ENCODE data around the gene ZBTB7C. TPM values are rescaled to one million over a fixed set of nuclear protein-coding genes. Genes with fewer than 3 reads are reported as not detected.

The ZBTB7C gene
- total RNA-seq, 1 donor from 2014 or later: 0.57 TPM

DNA sequence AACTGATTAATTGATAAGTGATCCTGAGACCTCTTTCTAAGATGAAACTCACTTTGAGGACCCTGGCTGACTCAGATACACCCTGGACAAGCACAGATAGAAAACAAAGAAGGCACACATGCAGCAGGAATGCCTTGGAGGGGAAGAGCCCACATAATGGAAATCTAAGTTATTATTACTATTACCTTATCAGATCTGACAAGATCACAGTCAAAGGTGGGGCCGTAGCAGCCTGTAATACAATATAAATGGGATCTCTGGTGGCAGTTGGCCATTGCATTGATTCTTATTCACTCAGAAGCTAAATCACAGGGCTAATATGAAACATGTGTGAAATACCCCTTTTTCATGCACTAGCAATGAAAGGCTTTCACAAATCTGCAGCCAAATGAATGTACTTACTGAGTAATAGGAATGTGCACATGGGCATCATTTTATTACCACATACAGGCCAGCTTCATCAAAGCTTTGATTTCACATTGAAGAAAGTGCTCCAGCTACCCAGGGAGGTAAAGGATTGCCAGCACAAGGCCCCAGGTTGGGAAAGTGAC, 84.0 kb downstream of the ZBTB7C start:
- H3K27ac Mint-ChIP-seq: no peak overlapping the region
- DNase-seq (ENCODE audit: low spot score, unreplicated experiment): no peak
- TF ChIP-seq, protein P1, sequence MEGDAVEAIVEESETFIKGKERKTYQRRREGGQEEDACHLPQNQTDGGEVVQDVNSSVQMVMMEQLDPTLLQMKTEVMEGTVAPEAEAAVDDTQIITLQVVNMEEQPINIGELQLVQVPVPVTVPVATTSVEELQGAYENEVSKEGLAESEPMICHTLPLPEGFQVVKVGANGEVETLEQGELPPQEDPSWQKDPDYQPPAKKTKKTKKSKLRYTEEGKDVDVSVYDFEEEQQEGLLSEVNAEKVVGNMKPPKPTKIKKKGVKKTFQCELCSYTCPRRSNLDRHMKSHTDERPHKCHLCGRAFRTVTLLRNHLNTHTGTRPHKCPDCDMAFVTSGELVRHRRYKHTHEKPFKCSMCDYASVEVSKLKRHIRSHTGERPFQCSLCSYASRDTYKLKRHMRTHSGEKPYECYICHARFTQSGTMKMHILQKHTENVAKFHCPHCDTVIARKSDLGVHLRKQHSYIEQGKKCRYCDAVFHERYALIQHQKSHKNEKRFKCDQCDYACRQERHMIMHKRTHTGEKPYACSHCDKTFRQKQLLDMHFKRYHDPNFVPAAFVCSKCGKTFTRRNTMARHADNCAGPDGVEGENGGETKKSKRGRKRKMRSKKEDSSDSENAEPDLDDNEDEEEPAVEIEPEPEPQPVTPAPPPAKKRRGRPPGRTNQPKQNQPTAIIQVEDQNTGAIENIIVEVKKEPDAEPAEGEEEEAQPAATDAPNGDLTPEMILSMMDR (IDR thresholded peaks at IDR 0.05; ENCODE audit: unreplicated experiment): no peak
- peaks cover 4% of the 10 kb centered on the region for H3K4me1 Mint-ChIP-seq (ENCODE audit: low read depth)
- no peaks in the 10 kb centered on the region for H3K36me3 Mint-ChIP-seq (ENCODE audit: insufficient read depth)
- no peaks in the 10 kb centered on the region for H3K9me3 Mint-ChIP-seq (ENCODE audit: low read depth)
- peaks cover 21% of the 10 kb centered on the region for H3K27me3 Mint-ChIP-seq
- no peak overlapping the region for H3K4me3 Mint-ChIP-seq (ENCODE audit: low read depth)

DNA sequence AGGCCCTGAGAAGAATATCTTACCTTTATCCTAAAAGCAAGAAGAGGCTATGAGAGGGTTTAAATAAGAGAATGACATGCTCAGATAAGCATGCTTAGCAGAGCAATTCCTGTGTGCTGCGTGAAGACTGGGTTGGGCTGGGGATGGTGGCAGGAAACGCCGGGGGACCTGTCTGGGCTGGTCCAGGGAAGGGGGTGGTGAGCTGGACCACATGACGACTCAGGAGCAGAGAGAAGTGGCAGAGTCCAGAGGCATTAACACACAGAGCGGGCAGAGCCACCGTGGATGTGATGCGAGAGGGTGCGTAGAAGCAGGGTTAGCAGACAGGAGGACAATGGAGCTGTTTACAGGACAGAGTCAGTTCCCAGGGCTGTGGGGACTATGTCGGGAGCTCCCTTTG, 84.5 kb downstream of the ZBTB7C start:
- no peaks in the 10 kb centered on the region for H3K9me3 Mint-ChIP-seq (ENCODE audit: low read depth)
- H3K27ac Mint-ChIP-seq: no peak overlapping the region
- H3K4me3 Mint-ChIP-seq (ENCODE audit: low read depth): no peak overlapping the region
- H3K36me3 Mint-ChIP-seq (ENCODE audit: insufficient read depth): no peaks in the 10 kb centered on the region
- TF ChIP-seq, protein P1 (IDR thresholded peaks at IDR 0.05; ENCODE audit: unreplicated experiment): no peak
- DNase-seq (ENCODE audit: low spot score, unreplicated experiment): no peak
- peaks cover 9% of the 10 kb centered on the region for H3K4me1 Mint-ChIP-seq (ENCODE audit: low read depth)
- H3K27me3 Mint-ChIP-seq: peaks cover 24% of the 10 kb centered on the region

DNA sequence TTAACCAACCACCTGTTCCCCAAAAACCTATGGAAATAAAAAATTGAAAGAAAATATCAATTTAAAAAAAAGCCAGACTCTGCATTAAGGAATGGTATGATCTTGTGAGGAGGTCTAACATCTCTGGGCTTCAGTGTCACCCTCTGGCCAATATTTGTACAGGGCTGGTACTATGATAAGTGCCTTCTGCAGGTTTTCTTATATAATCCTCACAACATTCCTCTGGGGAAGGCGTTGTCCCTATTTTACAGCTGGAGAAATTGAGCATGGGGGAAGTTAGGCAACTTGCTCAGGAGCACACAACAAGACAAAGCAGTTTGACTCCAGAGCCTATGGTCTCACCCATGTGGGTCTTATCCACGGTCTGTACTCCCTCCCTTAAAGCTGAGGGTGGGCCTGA, 86.0 kb downstream of the ZBTB7C start:
- DNase-seq (ENCODE audit: low spot score, unreplicated experiment): no peak
- Mint-ChIP-seq H3K4me1 (ENCODE audit: low read depth) (peaks cover 9% of the 10 kb centered on the region), H3K27me3 (peaks cover 24% of the 10 kb centered on the region), H3K4me3 (ENCODE audit: low read depth) (no peak overlapping the region), H3K9me3 (ENCODE audit: low read depth) (no peaks in the 10 kb centered on the region), H3K36me3 (ENCODE audit: insufficient read depth) (no peaks in the 10 kb centered on the region), H3K27ac (no peak overlapping the region)
- TF ChIP-seq, protein P1 (IDR thresholded peaks at IDR 0.05; ENCODE audit: unreplicated experiment): no peak

DNA sequence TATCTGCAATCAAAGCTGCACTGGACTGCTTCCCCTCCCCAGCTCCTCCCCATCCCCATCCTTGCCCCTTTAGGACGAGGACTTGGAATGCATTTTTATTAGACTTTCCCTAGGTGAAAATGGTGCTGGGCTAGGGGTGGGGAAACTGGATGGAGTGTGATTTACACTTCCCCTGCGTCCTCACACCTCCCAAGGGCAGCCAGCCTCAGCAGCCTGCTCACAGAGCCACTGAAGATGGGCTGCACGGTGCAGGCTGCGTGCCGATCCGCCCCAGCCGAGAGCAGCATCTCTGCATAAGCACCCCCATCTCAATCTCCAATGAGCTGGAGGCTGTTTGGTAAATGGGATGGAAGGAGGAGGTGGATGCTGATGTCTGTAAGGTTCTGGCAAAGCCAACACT, 87.6 kb downstream of the ZBTB7C start:
- no peak overlapping the region for H3K27ac Mint-ChIP-seq
- no peaks in the 10 kb centered on the region for H3K9me3 Mint-ChIP-seq (ENCODE audit: low read depth)
- no peak for DNase-seq (ENCODE audit: low spot score, unreplicated experiment)
- H3K36me3 Mint-ChIP-seq (ENCODE audit: insufficient read depth): no peaks in the 10 kb centered on the region
- peaks cover 25% of the 10 kb centered on the region for H3K27me3 Mint-ChIP-seq
- H3K4me1 Mint-ChIP-seq (ENCODE audit: low read depth): peaks cover 9% of the 10 kb centered on the region
- H3K4me3 Mint-ChIP-seq (ENCODE audit: low read depth): no peak overlapping the region
- TF ChIP-seq, protein P1 (IDR thresholded peaks at IDR 0.05; ENCODE audit: unreplicated experiment): no peak

DNA sequence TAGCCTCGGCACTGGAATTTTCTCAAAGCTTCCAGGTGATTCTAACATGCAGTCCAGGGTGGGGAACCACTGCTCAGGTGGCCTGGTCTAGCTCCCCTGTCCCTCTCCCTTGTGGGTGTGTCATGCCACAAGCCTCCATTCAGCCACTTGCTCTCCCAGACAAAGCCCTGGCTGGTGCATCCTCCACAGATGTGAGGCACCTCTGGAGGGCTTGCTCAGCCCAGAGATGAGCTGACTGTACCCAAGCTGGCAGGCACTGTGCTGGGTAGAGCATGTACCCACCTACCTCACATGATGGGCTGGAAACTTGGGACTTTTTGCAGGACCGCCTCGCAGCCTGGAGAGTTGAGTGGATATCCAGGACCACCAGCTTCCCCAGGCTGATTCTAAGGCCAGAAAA, 88.1 kb downstream of the ZBTB7C start:
- peaks cover 9% of the 10 kb centered on the region for H3K4me1 Mint-ChIP-seq (ENCODE audit: low read depth)
- no peaks in the 10 kb centered on the region for H3K36me3 Mint-ChIP-seq (ENCODE audit: insufficient read depth)
- peaks cover 26% of the 10 kb centered on the region for H3K27me3 Mint-ChIP-seq
- TF ChIP-seq, protein P1 (IDR thresholded peaks at IDR 0.05; ENCODE audit: unreplicated experiment): no peak
- DNase-seq (ENCODE audit: low spot score, unreplicated experiment): no peak
- no peak overlapping the region for H3K27ac Mint-ChIP-seq
- no peak overlapping the region for H3K4me3 Mint-ChIP-seq (ENCODE audit: low read depth)
- no peaks in the 10 kb centered on the region for H3K9me3 Mint-ChIP-seq (ENCODE audit: low read depth)

Data from progenitor cell of endocrine pancreas (in vitro differentiated cells).